ENCODE data around the gene TNFRSF25.

DNA sequence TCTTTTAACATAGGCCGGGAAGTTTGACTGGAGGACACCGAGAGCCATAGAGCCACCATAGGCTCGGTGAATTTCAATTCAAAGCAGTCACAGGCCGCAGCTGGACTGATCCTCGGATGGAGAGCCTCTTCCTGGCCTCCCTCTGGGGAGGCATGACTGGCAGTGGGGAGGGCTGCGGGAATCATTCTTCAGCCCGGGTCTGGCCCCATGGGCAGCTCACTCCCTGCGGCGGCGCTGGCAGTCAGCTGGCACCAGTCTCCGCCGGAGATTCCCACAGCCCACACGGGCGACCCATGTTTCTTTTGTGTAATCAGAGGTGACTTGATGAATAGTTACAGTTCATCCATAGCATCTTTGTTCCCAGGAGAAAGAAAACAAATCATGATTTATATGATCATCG is 30.8 kb downstream of the TNFRSF25 start:
- TF ChIP-seq GATA3 (IDR thresholded peaks at IDR 0.05; ENCODE audit: low read depth, low read length) (no peak), GATA2 (IDR thresholded peaks at IDR 0.05; ENCODE audit: low read depth, low read length) (no peak)
